ENCODE data around the gene ACOT8. TPM values are rescaled to one million over a fixed set of nuclear protein-coding genes. Genes with fewer than 3 reads are reported as not detected.

ACOT8 gene
- total RNA-seq, 4 donors from 2014 or later = 34.4 to 62.0 (median 44.3) TPM

DNA sequence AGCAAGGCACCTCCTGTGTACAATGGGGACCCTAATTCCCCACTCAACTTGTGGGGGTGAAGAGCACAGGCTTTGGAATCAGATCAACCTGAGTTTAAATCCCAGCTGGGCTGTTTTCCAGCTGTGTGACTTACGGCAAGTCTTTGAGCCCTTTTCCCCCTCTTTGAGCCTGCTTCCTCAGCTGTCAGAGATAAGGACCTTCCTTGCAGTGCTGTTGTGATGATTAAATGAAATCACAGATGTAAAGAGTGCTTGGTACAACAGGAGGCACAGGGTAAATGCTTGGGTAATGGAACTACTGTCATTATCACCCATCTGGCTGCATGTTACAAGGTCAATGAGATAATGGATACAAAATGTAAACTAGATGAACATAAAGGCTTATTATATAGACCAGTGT, 20.4 kb downstream of the ACOT8 start:
- Histone ChIP-seq H3K9me3 (no peaks in the 10 kb centered on the region), H3K4me1 (peaks cover 47% of the 10 kb centered on the region)

DNA sequence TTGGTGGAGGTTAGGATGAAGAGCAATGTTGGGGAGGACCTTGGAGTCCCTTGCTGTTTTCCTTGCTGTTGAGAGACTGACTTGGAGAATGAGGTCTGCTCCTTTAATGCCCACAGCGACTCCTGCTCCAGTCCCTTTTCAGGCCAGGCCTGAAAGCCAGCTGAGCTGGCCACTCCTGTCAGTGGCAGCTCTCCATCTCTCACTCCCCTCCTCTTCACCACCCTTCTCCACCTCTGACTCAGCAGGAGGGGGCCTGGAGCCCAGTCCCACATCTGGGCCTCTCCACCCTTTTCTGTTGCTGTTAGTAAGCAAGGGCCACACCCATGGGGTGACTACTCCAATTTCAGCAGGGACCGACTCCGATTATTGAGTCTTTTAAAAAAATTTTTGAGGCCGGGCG, 21.4 kb downstream of the ACOT8 start:
- Histone ChIP-seq H3K4me3 (peak overlapping the region; percentile 61), H3K27ac (peak overlapping the region; percentile 97), H3K9me3 (no peaks in the 10 kb centered on the region), H3K4me1 (peaks cover 42% of the 10 kb centered on the region), H3K36me3 (peaks cover 18% of the 10 kb centered on the region), H3K27me3 (no peaks in the 10 kb centered on the region)
- TF ChIP-seq POLR2AphosphoS5 (IDR thresholded peaks at IDR 0.05) = peak in 2 of 3 donors; percentile 27 to 38
- TF ChIP-seq, protein P1, sequence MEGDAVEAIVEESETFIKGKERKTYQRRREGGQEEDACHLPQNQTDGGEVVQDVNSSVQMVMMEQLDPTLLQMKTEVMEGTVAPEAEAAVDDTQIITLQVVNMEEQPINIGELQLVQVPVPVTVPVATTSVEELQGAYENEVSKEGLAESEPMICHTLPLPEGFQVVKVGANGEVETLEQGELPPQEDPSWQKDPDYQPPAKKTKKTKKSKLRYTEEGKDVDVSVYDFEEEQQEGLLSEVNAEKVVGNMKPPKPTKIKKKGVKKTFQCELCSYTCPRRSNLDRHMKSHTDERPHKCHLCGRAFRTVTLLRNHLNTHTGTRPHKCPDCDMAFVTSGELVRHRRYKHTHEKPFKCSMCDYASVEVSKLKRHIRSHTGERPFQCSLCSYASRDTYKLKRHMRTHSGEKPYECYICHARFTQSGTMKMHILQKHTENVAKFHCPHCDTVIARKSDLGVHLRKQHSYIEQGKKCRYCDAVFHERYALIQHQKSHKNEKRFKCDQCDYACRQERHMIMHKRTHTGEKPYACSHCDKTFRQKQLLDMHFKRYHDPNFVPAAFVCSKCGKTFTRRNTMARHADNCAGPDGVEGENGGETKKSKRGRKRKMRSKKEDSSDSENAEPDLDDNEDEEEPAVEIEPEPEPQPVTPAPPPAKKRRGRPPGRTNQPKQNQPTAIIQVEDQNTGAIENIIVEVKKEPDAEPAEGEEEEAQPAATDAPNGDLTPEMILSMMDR (IDR thresholded peaks at IDR 0.05) = no peak
- DNase-seq (ENCODE audit: low spot score in 2 of 2) = peak; percentile 90
- 45% methylated on average over 5 of the region's 5 CpGs for WGBS

More for the DNA sequence above, 20.4 kb downstream of the ACOT8 start:
- TF ChIP-seq POLR2A (IDR thresholded peaks at IDR 0.05) (no peak), EP300 (IDR thresholded peaks at IDR 0.05) (no peak)
- TF ChIP-seq, protein P1 (IDR thresholded peaks at IDR 0.05) = no peak
- 18% methylated on average over 1 of the region's 1 CpG for WGBS
- Histone ChIP-seq H3K4me3 (peak overlapping the region; percentile 61), H3K27ac (peak overlapping the region; percentile 97), H3K27me3 (no peaks in the 10 kb centered on the region), H3K36me3 (peaks cover 28% of the 10 kb centered on the region)
- DNase-seq (ENCODE audit: low spot score in 2 of 2) = no peak

DNA sequence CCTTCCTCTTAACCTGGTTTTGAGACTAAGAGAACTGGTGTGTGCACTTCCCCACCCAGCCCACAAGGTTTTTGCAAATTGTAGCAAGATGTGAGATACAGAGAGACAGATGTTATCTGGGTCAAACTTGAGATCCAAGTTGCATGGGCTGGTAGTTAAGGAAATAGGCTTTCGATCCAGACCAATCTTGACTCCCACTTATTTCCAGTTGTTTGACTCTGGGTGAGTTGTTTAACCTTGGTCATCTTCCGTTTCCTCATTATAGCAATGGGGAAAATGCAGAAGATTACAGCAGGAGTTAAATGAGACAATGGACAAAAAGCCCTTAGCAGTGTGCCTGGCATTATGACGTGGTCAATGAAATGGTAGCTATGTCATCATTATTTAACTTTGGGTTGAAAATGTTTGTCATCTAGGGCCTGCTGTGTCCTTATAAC, 21.8 kb downstream of the ACOT8 start:
- Histone ChIP-seq H3K4me1 (peaks cover 42% of the 10 kb centered on the region), H3K27ac (peak overlapping the region; percentile 97), H3K4me3 (peak overlapping the region; percentile 61), H3K9me3 (no peaks in the 10 kb centered on the region), H3K27me3 (no peaks in the 10 kb centered on the region), H3K36me3 (peaks cover 13% of the 10 kb centered on the region)
- DNase-seq (ENCODE audit: low spot score in 2 of 2) = no peak
- TF ChIP-seq POLR2AphosphoS5 (IDR thresholded peaks at IDR 0.05) (no peak), EP300 (IDR thresholded peaks at IDR 0.05) (no peak), POLR2A (IDR thresholded peaks at IDR 0.05) (no peak)
- TF ChIP-seq, protein P1 (IDR thresholded peaks at IDR 0.05) = no peak
- 34% methylated on average over 3 of the region's 3 CpGs for WGBS

DNA sequence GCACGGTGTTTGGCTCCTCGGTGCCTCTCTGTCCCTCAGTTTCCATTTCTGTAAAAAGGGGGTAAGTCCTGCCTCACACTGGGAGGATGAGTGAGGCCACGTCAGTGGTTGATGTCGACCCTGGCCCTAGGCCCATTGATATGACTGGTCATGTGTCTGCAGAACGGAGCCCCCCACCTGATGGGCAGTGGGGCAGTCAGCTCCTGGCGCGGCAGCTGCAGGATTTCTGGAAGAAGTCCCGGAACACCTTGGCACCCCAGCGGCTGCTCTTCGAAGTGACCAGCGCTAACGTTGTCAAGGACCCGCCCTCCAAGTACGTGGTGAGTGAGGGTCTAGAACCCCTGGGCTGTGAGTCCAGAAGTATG, 22.4 kb downstream of the ACOT8 start:
- Histone ChIP-seq H3K27ac (peak overlapping the region; percentile 97), H3K27me3 (no peaks in the 10 kb centered on the region), H3K4me1 (peaks cover 42% of the 10 kb centered on the region), H3K4me3 (peak overlapping the region; percentile 61), H3K36me3 (peaks cover 9% of the 10 kb centered on the region), H3K9me3 (no peaks in the 10 kb centered on the region)
- 59% methylated on average over 12 of the region's 14 CpGs for WGBS
- TF ChIP-seq POLR2AphosphoS5 (IDR thresholded peaks at IDR 0.05) (no peak), EP300 (IDR thresholded peaks at IDR 0.05) (no peak), POLR2A (IDR thresholded peaks at IDR 0.05) (no peak)
- TF ChIP-seq, protein P1 (IDR thresholded peaks at IDR 0.05) = no peak
- DNase-seq (ENCODE audit: low spot score in 2 of 2) = no peak

DNA sequence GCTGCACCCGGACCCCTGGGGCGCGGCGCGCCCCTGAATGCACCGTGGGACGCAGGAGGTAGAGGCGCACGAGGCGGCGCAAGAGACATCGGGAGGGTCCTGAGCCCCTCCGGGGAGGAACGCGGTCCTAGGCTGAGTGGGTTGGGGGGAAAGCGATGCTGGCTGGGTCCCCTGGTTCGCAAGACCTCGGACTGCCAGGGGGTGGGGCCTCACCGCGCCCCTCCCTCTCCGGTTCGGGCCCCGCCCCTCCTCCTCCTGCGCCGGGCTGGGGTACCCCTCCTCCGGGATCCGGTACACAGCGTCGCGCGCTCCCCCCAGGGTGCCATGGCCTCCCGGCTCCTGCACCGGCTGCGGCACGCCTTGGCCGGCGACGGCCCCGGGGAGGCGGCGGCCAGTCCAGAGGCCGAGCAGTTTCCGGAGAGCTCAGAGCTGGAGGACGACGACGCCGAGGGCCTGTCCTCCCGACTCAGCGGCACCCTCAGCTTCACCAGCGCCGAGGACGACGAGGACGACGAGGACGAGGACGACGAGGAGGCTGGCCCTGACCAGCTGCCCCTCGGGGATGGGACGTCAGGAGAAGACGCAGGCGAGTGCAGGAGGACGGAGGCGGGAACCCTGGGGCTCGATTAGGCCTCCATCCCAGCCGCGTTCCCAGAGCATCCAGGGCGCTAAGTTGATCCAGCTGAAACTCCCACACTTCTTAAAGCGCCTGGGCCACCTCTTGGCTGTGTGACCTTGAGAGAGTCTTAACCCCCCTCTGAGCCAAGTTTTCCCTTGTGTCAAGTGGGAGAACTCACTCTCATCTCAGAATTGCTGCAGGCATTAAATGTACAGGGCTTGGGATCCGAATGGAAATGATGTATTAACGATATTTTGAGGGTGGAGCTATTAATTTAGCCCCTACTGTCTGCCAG, 23.1 kb downstream of the ACOT8 start:
- peak overlapping the region; percentile 61 for H3K4me3 ChIP-seq
- no peaks in the 10 kb centered on the region for H3K9me3 ChIP-seq
- H3K36me3 ChIP-seq = peaks cover 9% of the 10 kb centered on the region
- peak overlapping the region; percentile 97 for H3K27ac ChIP-seq
- no peaks in the 10 kb centered on the region for H3K27me3 ChIP-seq
- peak in 1 of 3 donors; percentile 33 for TF ChIP-seq POLR2AphosphoS5 (IDR thresholded peaks at IDR 0.05)
- TF ChIP-seq, protein P1 (IDR thresholded peaks at IDR 0.05) = no peak
- peak; percentile 86 to 90 for DNase-seq (ENCODE audit: low spot score in 2 of 2)
- peaks cover 42% of the 10 kb centered on the region for H3K4me1 ChIP-seq
- 3% methylated on average over 22 of the region's 71 CpGs for WGBS
